Measurements from ENCODE around the gene GRIA1. TPM values are rescaled to one million over a fixed set of nuclear protein-coding genes. Genes with fewer than 3 reads are reported as not detected.

The GRIA1 gene
- total RNA-seq, 2 donors from 2014 or later = 0.12 to 1.2 TPM

DNA sequence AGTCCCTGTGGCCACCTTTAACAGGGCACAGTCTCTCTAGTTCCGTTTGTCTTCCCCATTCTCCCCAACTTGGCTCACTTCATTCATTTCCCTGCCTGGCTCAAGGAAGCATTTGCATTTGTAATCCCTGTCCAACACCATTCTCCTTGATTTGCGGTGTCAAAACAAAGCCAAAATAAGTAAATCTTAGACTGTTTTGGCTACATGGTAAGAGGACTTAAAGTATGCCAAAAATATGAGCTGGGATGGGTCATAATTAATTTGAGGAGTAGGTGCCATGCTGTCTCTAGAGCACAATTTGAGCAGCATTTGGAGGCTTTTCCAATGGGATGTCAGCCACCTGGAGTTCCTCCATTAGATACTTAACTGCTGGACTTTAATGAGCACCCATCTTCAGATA lies 3.7 kb upstream of the GRIA1 start:
- H3K9me3 ChIP-seq = no peaks in the 10 kb centered on the region
- no peak for DNase-seq (ENCODE audit: low spot score)
- TF ChIP-seq, protein P1, sequence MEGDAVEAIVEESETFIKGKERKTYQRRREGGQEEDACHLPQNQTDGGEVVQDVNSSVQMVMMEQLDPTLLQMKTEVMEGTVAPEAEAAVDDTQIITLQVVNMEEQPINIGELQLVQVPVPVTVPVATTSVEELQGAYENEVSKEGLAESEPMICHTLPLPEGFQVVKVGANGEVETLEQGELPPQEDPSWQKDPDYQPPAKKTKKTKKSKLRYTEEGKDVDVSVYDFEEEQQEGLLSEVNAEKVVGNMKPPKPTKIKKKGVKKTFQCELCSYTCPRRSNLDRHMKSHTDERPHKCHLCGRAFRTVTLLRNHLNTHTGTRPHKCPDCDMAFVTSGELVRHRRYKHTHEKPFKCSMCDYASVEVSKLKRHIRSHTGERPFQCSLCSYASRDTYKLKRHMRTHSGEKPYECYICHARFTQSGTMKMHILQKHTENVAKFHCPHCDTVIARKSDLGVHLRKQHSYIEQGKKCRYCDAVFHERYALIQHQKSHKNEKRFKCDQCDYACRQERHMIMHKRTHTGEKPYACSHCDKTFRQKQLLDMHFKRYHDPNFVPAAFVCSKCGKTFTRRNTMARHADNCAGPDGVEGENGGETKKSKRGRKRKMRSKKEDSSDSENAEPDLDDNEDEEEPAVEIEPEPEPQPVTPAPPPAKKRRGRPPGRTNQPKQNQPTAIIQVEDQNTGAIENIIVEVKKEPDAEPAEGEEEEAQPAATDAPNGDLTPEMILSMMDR (IDR thresholded peaks at IDR 0.05) = no peak
- no peak overlapping the region for H3K4me3 ChIP-seq
- H3K27me3 ChIP-seq = peaks cover 5 to 9% of the 10 kb centered on the region in 2 donors
- peaks cover 0 to 7% of the 10 kb centered on the region in 2 donors for H3K4me1 ChIP-seq
- H3K27ac ChIP-seq = no peak overlapping the region
- no peaks in the 10 kb centered on the region for H3K36me3 ChIP-seq

DNA sequence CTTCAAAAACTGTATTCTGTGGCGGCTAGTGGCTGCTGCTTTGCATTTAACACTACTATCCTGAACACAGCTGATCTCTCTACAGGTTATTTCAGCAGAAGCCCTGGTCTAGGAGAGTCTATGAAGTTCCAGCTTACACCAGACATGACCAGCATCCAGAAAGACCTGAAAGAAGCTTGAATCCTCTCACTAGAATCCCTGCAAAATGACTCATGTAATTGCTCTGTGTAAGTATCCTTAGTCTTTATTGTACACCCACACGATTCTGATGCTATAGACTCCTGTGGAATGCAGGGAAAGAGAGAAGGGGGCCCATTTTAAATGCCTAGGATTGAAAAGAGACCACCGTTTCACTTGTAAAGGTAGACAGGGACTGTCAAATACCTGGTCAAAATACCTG lies 859 bp upstream of the GRIA1 start:
- H3K27me3 ChIP-seq = peaks cover 7 to 9% of the 10 kb centered on the region in 2 donors
- H3K4me3 ChIP-seq = no peak overlapping the region
- H3K27ac ChIP-seq = no peak overlapping the region
- peaks cover 0 to 7% of the 10 kb centered on the region in 2 donors for H3K4me1 ChIP-seq
- no peak for DNase-seq (ENCODE audit: low spot score)
- H3K9me3 ChIP-seq = no peaks in the 10 kb centered on the region
- no peaks in the 10 kb centered on the region for H3K36me3 ChIP-seq
- TF ChIP-seq, protein P1 (IDR thresholded peaks at IDR 0.05) = no peak

DNA sequence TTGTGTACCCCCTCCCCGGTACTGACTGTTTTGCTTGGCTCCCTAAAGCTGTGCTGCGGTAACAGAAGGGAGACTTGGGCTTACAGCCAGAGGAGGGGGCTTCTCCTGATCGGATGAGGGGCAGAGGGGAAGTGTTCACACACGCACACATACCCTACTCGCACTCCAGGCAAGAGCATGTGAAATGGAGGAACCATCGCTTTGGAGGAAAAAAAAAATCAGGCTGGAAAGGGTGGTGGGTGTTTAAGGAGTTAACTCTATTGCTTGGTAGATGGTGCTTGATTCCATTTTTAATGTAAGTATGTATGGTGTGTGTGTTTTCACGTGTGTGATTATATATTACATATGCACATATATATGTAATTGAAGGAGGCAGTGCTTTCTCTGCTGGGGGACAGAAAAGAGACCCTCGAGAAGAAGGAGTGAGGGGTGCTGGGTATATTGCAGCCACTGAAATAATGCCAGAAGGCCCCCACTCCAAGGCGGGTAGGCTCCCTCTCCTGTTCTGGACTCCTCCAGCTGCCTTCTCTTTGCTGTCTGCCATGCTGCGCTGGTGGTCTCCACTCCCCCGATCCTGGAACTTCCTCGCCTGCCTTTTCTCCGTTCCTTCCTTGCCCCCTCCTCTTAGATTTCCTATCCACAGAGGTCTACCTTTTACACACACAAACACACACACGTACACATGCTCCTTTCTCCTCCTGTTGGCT lies 721 bp downstream of the GRIA1 start:
- no peak for DNase-seq (ENCODE audit: low spot score)
- Histone ChIP-seq H3K36me3 (no peaks in the 10 kb centered on the region), H3K27me3 (peaks cover 7 to 9% of the 10 kb centered on the region in 2 donors), H3K4me3 (peak overlapping the region in 1 of 2 donors; percentile 19), H3K4me1 (peaks cover 0 to 7% of the 10 kb centered on the region in 2 donors), H3K9me3 (no peaks in the 10 kb centered on the region), H3K27ac (no peak overlapping the region)
- TF ChIP-seq, protein P1 (IDR thresholded peaks at IDR 0.05) = no peak

DNA sequence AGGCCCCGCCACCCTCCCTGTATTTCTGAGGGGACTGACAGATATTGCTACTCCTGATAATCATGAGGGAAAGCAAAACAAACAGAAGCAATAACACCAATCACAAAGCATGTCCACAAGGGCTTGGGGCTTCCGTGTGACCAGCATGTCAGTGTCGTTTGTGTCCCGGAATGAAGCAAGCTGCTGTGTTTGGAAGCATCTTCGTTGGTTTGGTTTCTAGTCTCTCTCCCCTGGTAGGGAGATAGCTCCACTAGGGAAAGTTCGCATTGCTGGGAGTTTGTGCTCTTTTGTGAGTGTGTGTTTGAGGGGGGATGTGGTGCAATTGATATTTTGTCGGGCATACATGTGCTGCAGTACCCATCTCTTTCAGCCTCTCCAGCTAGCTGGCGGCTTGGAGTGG lies 1.4 kb downstream of the GRIA1 start:
- no peaks in the 10 kb centered on the region for H3K36me3 ChIP-seq
- no peak for DNase-seq (ENCODE audit: low spot score)
- no peak overlapping the region for H3K27ac ChIP-seq
- H3K4me3 ChIP-seq = no peak overlapping the region
- H3K4me1 ChIP-seq = peaks cover 0 to 7% of the 10 kb centered on the region in 2 donors
- H3K9me3 ChIP-seq = no peaks in the 10 kb centered on the region
- TF ChIP-seq, protein P1 (IDR thresholded peaks at IDR 0.05) = no peak
- H3K27me3 ChIP-seq = peaks cover 7 to 9% of the 10 kb centered on the region in 2 donors

DNA sequence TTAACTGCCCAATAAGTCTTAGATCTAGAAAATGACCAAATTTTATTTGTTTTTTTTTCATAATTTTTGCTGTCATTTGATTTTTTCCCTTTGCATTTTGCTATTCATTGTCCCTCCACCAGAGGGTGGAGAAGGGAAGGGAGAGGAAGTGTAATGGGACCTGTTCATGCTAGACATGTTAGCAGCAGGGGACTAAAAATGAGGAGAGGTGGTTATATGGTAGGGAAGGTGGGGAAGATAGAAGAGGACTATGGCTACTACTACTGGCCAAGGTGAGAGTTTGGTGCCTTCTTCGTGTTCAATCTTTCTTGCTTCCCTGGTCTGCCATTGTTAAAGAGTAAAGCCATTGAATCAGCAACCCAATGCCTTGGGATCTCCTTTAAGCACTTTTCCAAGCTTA lies 6.4 kb downstream of the GRIA1 start:
- H3K4me3 ChIP-seq = no peak overlapping the region
- no peaks in the 10 kb centered on the region for H3K36me3 ChIP-seq
- H3K9me3 ChIP-seq = no peaks in the 10 kb centered on the region
- TF ChIP-seq, protein P1 (IDR thresholded peaks at IDR 0.05) = peak; percentile 57 to 84
- no peak overlapping the region for H3K27ac ChIP-seq
- peaks cover 0 to 1% of the 10 kb centered on the region in 2 donors for H3K27me3 ChIP-seq
- no peak for DNase-seq (ENCODE audit: low spot score)
- no peaks in the 10 kb centered on the region for H3K4me1 ChIP-seq

DNA sequence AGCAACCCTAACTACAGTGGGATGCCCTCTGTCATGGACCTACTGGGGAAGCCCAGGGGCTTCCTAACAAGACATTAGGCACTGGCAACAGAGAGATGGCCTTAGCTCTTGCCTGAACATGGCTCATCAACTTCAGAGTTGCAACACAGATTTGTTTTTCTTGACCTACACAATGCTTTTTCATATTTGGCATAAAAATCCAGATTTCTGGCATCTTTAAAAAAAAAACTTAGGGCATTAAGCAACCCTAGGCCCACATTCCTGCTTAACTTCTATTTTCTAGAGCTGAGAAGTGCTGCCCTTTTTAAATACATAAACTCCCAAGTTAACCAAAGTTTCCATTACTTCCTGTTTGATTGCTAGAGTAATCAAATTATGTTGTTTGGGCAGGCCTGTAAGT lies 8.0 kb downstream of the GRIA1 start:
- no peaks in the 10 kb centered on the region for H3K27me3 ChIP-seq
- no peaks in the 10 kb centered on the region for H3K9me3 ChIP-seq
- H3K36me3 ChIP-seq = no peaks in the 10 kb centered on the region
- TF ChIP-seq, protein P1 (IDR thresholded peaks at IDR 0.05) = no peak
- no peak overlapping the region for H3K4me3 ChIP-seq
- H3K27ac ChIP-seq = no peak overlapping the region
- H3K4me1 ChIP-seq = no peaks in the 10 kb centered on the region
- DNase-seq (ENCODE audit: low spot score) = no peak
